Measurements from ENCODE around the gene DAZAP2. TPM values are rescaled to one million over a fixed set of nuclear protein-coding genes. Genes with fewer than 3 reads are reported as not detected.

DAZAP2 gene
- total and polyA plus RNA-seq, 9 of the 15 experiments (the other 6 are each of a cell fraction or from before 2014, with no cell fraction given): 116 to 668 (median 227) TPM

GRCh38 chr12:51224625-51225024 lies 14.0 kb upstream of the DAZAP2 start:
- in situ Hi-C loops (cut with MboI) (no loop called here), intact Hi-C loops (cut with micrococcal nuclease) (no loop called here)
- H3K4me1 ChIP-seq (replicated peaks in 1 of 2; ENCODE audit: control insufficient read depth in 2 of 2, insufficient read depth in 2 of 2, low read length in 2 of 2): peaks cover 4 to 6% of the 10 kb centered on the region in 2 experiments; a peak in 2 of 5 replicates
- no peaks in the 10 kb centered on the region for H3K27me3 ChIP-seq (ENCODE audit: control insufficient read depth in 2 of 2, insufficient read depth in 2 of 2, low read length in 2 of 2)
- no peaks in the 10 kb centered on the region for H3K9me3 ChIP-seq (replicated peaks; ENCODE audit: control insufficient read depth, insufficient read depth, low read depth, low read length)
- no peak overlapping the region for H2AFZ ChIP-seq (ENCODE audit: low read depth, low read length)
- no peak overlapping the region for H3K9ac ChIP-seq (ENCODE audit: insufficient read depth in 1 of 2, low read depth in 2 of 2, low read length in 2 of 2)
- H4K20me1 ChIP-seq (replicated peaks; ENCODE audit: control insufficient read depth, insufficient read depth, low read length): no peaks in the 10 kb centered on the region
- WGBS (ENCODE audit: insufficient coverage, low coverage, missing lambda C conversion rate): 42% methylated on average over 3 of the region's 3 CpGs
- FAIRE-seq (no peak), DNase-seq (ENCODE audit: extremely low read depth in 1 of 4, low spot score in 3 of 4) (no peak), ATAC-seq (no peak)
- H3K79me2 ChIP-seq (ENCODE audit: control insufficient read depth, insufficient read depth, low read length): peaks cover 6% of the 10 kb centered on the region
- H3K4me3 ChIP-seq: no peak overlapping the region
- TF ChIP-seq ZNF57 (CRISPR knock-in tag; IDR thresholded peaks at IDR 0.05): no peak
- no peak for TF ChIP-seq RBM15 (IDR thresholded peaks at IDR 0.05; ENCODE audit: insufficient read depth, low read length)
- no peak for TF ChIP-seq TEAD1 (CRISPR knock-in tag; IDR thresholded peaks at IDR 0.05)
- no peak for TF ChIP-seq ZNF354B (CRISPR knock-in tag; IDR thresholded peaks at IDR 0.05)
- no peak for TF ChIP-seq ZNF140 (CRISPR knock-in tag; IDR thresholded peaks at IDR 0.05)
- TF ChIP-seq ZFPM2 (CRISPR knock-in tag; IDR thresholded peaks at IDR 0.05): no peak
- TF ChIP-seq, protein P1, sequence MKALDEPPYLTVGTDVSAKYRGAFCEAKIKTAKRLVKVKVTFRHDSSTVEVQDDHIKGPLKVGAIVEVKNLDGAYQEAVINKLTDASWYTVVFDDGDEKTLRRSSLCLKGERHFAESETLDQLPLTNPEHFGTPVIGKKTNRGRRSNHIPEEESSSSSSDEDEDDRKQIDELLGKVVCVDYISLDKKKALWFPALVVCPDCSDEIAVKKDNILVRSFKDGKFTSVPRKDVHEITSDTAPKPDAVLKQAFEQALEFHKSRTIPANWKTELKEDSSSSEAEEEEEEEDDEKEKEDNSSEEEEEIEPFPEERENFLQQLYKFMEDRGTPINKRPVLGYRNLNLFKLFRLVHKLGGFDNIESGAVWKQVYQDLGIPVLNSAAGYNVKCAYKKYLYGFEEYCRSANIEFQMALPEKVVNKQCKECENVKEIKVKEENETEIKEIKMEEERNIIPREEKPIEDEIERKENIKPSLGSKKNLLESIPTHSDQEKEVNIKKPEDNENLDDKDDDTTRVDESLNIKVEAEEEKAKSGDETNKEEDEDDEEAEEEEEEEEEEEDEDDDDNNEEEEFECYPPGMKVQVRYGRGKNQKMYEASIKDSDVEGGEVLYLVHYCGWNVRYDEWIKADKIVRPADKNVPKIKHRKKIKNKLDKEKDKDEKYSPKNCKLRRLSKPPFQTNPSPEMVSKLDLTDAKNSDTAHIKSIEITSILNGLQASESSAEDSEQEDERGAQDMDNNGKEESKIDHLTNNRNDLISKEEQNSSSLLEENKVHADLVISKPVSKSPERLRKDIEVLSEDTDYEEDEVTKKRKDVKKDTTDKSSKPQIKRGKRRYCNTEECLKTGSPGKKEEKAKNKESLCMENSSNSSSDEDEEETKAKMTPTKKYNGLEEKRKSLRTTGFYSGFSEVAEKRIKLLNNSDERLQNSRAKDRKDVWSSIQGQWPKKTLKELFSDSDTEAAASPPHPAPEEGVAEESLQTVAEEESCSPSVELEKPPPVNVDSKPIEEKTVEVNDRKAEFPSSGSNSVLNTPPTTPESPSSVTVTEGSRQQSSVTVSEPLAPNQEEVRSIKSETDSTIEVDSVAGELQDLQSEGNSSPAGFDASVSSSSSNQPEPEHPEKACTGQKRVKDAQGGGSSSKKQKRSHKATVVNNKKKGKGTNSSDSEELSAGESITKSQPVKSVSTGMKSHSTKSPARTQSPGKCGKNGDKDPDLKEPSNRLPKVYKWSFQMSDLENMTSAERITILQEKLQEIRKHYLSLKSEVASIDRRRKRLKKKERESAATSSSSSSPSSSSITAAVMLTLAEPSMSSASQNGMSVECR (CRISPR knock-in tag; IDR thresholded peaks at IDR 0.05): no peak
- no peak for TF ChIP-seq ZNF444 (CRISPR knock-in tag; IDR thresholded peaks at IDR 0.05)
- TF ChIP-seq NONO (IDR thresholded peaks at IDR 0.05; ENCODE audit: low read depth in 2 of 2, low read length in 1 of 2): no peak
- no peak for TF ChIP-seq EZH2 (IDR thresholded peaks at IDR 0.05; ENCODE audit: borderline replicate concordance, low read depth, low read length)
- TF ChIP-seq, protein P2, sequence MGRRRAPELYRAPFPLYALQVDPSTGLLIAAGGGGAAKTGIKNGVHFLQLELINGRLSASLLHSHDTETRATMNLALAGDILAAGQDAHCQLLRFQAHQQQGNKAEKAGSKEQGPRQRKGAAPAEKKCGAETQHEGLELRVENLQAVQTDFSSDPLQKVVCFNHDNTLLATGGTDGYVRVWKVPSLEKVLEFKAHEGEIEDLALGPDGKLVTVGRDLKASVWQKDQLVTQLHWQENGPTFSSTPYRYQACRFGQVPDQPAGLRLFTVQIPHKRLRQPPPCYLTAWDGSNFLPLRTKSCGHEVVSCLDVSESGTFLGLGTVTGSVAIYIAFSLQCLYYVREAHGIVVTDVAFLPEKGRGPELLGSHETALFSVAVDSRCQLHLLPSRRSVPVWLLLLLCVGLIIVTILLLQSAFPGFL (CRISPR knock-in tag; IDR thresholded peaks at IDR 0.05): no peak
- TF ChIP-seq ZNF143 (CRISPR knock-in tag; IDR thresholded peaks at IDR 0.05): no peak
- no peak overlapping the region for H3K27ac ChIP-seq (ENCODE audit: extremely low read depth, low read depth, low read length)
- H3K4me2 ChIP-seq (ENCODE audit: insufficient read depth, low read length): no peak overlapping the region
- no TSS peak for BruUV-seq (replicated peaks)
- ChIA-PET CTCF (ENCODE audit: low intra/inter-chr PET ratio) (no interaction called here), POLR2A (no interaction called here)
- no peaks in the 10 kb centered on the region for H3K9me1 ChIP-seq (ENCODE audit: control insufficient read depth, insufficient read depth, low read length)
- H3K36me3 ChIP-seq (ENCODE audit: control insufficient read depth, insufficient read depth, low read length): no peaks in the 10 kb centered on the region

Measured in K562 (cell line).